CD4-positive, alpha-beta T cell treated with Interferon alpha-2 for 1 hour (primary cell): ENCODE results near the gene CST9.
"Not testable (repeated sequence)": the region's sequence is repeated elsewhere in the genome, so short reads cannot be mapped to it uniquely, and the experiment has no call there.

Experiments
- DNase-seq, 2 donors: peaks; one replicate each; pipeline ENCODE4 v3.0.0-alpha.2; 2020 to 2022

CST9 gene

GRCh38 chr20:23636908-23637281 is 31.2 kb upstream of the CST9 start:
- no peak for DNase-seq

- DNase-seq: no peak
Measured at GRCh38 chr20:23636182-23636907, 30.6 kb upstream of the CST9 start.

GRCh38 chr20:23635768-23636090 is 30.0 kb upstream of the CST9 start:
- not testable (repeated sequence) for DNase-seq

- DNase-seq: no peak
Measured at GRCh38 chr20:23634985-23635767, 29.5 kb upstream of the CST9 start.

GRCh38 chr20:23634044-23634801 is 28.5 kb upstream of the CST9 start:
- DNase-seq: no peak

- no peak for DNase-seq
Measured at GRCh38 chr20:23632711-23633573, 27.2 kb upstream of the CST9 start.

- no peak for DNase-seq
Measured at GRCh38 chr20:23631981-23632710, 26.4 kb upstream of the CST9 start.

- DNase-seq: no peak
Measured at GRCh38 chr20:23631226-23631822, 25.6 kb upstream of the CST9 start.

- DNase-seq: no peak
Measured at GRCh38 chr20:23630392-23630849, 24.7 kb upstream of the CST9 start.

GRCh38 chr20:23629542-23630391 is 24.1 kb upstream of the CST9 start:
- no peak for DNase-seq

GRCh38 chr20:23629017-23629541 is 23.4 kb upstream of the CST9 start:
- no peak for DNase-seq

- DNase-seq: no peak
Measured at GRCh38 chr20:23628402-23629016, 22.8 kb upstream of the CST9 start.

- DNase-seq: no peak
Measured at GRCh38 chr20:23627501-23627900, 21.8 kb upstream of the CST9 start.

- DNase-seq: no peak
Measured at GRCh38 chr20:23626040-23626620, 20.4 kb upstream of the CST9 start.

GRCh38 chr20:23625236-23625964 is 19.7 kb upstream of the CST9 start:
- DNase-seq: no peak

- no peak for DNase-seq
Measured at GRCh38 chr20:23624324-23624691, 18.6 kb upstream of the CST9 start.

- no peak for DNase-seq
Measured at GRCh38 chr20:23623666-23624323, 18.1 kb upstream of the CST9 start.

GRCh38 chr20:23622839-23623343 is 17.2 kb upstream of the CST9 start:
- peak in 1 of 2 donors; percentile 19 for DNase-seq
